ENCODE results near the gene STK11.

- no peak for TF ChIP-seq CTCF (IDR thresholded peaks at IDR 0.05)
- TF ChIP-seq EZH2 (IDR thresholded peaks at IDR 0.05) = no peak
Measured at GRCh38 chr19:1224047-1224825, 18.7 kb downstream of the STK11 start.
